GM12892 (cell line): ENCODE measurements around the gene LIMS4.
"Not testable (repeated sequence)": the region's sequence is repeated elsewhere in the genome, so short reads cannot be mapped to it uniquely, and the experiment has no call there.

Experiments used
- POLR2A ChIP-seq: IDR thresholded peaks from 2 replicates; pipeline ENCODE4 v1.6.1; 2011; ENCODE audit warnings: low read depth, low read length, control low read depth
- POLR2AphosphoS5 ChIP-seq: IDR thresholded peaks from 2 replicates; pipeline ENCODE4 v1.6.1; 2011; ENCODE audit warnings: low read depth, low read length, control low read depth

DNA sequence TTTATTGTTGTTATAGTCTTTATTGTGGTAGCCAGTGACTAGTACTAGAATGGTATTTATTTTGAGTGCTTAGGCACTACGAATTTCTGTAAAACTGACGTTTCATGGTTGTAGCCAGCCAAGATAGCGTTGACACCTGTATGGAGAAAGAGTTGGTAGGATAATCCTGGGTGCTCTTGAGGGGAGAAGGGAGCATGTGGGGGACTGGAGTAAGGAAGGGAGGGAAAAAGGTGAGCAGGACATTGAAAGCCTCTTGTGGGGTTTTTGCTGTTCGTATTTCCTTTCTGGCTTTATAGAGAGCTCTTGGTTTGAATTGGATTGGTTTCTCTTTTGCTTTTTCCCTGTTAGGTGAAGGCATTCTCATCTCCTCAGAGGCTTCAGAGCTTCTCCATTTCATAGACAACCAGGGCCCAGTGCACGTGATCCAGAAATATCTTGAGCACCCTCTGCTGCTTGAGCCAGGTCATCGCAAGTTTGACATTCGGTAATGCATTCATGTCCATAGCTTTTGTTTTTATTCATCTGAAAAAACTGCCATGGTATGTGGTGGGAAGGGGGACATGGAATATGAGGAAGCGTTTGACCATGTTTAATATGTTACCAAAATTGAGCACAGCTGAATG is 27.2 kb upstream of the LIMS4 start:
- not testable (repeated sequence) for TF ChIP-seq POLR2AphosphoS5, POLR2A
